ENCODE data around the gene DENND11. TPM values are rescaled to one million over a fixed set of nuclear protein-coding genes. Genes with fewer than 3 reads are reported as not detected.

Gene DENND11
- total RNA-seq, 4 donors from 2014 or later, result 34.1 to 57.5 (median 45.3) TPM

GRCh38 chr7:141709318-141709717 is 7.4 kb upstream of the DENND11 start:
- WGBS, 2 donors, result 88 to 93% methylated on average over 2 of the region's 2 CpGs
- intact Hi-C loops (cut with DNase I), result no loop called here
- Histone ChIP-seq H3K4me1 (no peaks in the 10 kb centered on the region), H3K9me3 (no peaks in the 10 kb centered on the region), H3K4me3 (replicated peaks in 1 of 3) (no peak overlapping the region), H3K27ac (no peak overlapping the region), H3K36me3 (no peaks in the 10 kb centered on the region), H3K27me3 (no peaks in the 10 kb centered on the region)
- no peak for TF ChIP-seq POLR2A (IDR thresholded peaks at IDR 0.05)
- TF ChIP-seq CTCF (IDR thresholded peaks at IDR 0.05), result no peak
- no peak for DNase-seq

GRCh38 chr7:141708351-141708750 is 6.4 kb upstream of the DENND11 start, which contains the start of gene WEE2:
Gene WEE2 (plus strand): TSS chr7:141708353. CDS start chr7:141708759, 406 bp downstream.
- Histone ChIP-seq H3K4me3 (replicated peaks in 1 of 3) (no peak within 1 kb of the TSS), H3K27me3 (no peaks in the 10 kb centered on the region), H3K36me3 (no peaks in the 10 kb centered on the region), H3K27ac (no peak within 1 kb of the TSS), H3K4me1 (no peaks in the 10 kb centered on the region), H3K9me3 (no peaks in the 10 kb centered on the region)
- TF ChIP-seq CTCF (IDR thresholded peaks at IDR 0.05) (no peak), POLR2A (IDR thresholded peaks at IDR 0.05) (no peak)
- intact Hi-C loops (cut with DNase I), result no loop called here
- DNase-seq, result no peak
- 83 to 90% methylated on average over 6 of the region's 6 CpGs for WGBS, 2 donors

GRCh38 chr7:141706239-141707064 is 4.5 kb upstream of the DENND11 start:
- TF ChIP-seq POLR2A (IDR thresholded peaks at IDR 0.05), result no peak
- TF ChIP-seq CTCF (IDR thresholded peaks at IDR 0.05), result no peak
- DNase-seq, result no peak
- intact Hi-C loops (cut with DNase I), result no loop called here
- H3K4me1 ChIP-seq, result peaks cover 0 to 7% of the 10 kb centered on the region in 2 donors
- H3K27ac ChIP-seq, result no peak overlapping the region
- no peaks in the 10 kb centered on the region for H3K27me3 ChIP-seq
- H3K36me3 ChIP-seq, result no peaks in the 10 kb centered on the region
- H3K4me3 ChIP-seq (replicated peaks in 1 of 3), result no peak overlapping the region
- H3K9me3 ChIP-seq, result no peaks in the 10 kb centered on the region
- 95 to 96% methylated on average over 1 of the region's 1 CpG for WGBS, 2 donors

- no peak for DNase-seq
- Histone ChIP-seq H3K4me1 (peaks cover 6 to 12% of the 10 kb centered on the region in 2 donors), H3K36me3 (no peaks in the 10 kb centered on the region), H3K9me3 (no peaks in the 10 kb centered on the region), H3K27me3 (no peaks in the 10 kb centered on the region), H3K27ac (no peak overlapping the region), H3K4me3 (replicated peaks in 1 of 3) (no peak overlapping the region)
- intact Hi-C loops (cut with DNase I), result loop anchor here (5.0 kb wide), 1 partner anchor 37 kb away; no protein-coding TSS in a partner anchor
- WGBS, 2 donors, result 86 to 88% methylated on average over 5 of the region's 5 CpGs
- no peak for TF ChIP-seq CTCF (IDR thresholded peaks at IDR 0.05)
- TF ChIP-seq POLR2A (IDR thresholded peaks at IDR 0.05), result no peak
Measured at GRCh38 chr7:141704741-141705140, 2.8 kb upstream of the DENND11 start.

GRCh38 chr7:141704112-141704511 is 2.1 kb upstream of the DENND11 start:
- H3K27ac ChIP-seq, result no peak overlapping the region
- WGBS, 2 donors, result 68 to 81% methylated on average over 3 of the region's 3 CpGs
- H3K4me3 ChIP-seq (replicated peaks in 1 of 3), result no peak overlapping the region
- intact Hi-C loops (cut with DNase I), result loop anchor here (5.0 kb wide), 1 partner anchor 37 kb away; no protein-coding TSS in a partner anchor
- H3K9me3 ChIP-seq, result no peaks in the 10 kb centered on the region
- peaks cover 6 to 12% of the 10 kb centered on the region in 2 donors for H3K4me1 ChIP-seq
- TF ChIP-seq POLR2A (IDR thresholded peaks at IDR 0.05), result no peak
- TF ChIP-seq CTCF (IDR thresholded peaks at IDR 0.05), result no peak
- H3K27me3 ChIP-seq, result no peaks in the 10 kb centered on the region
- H3K36me3 ChIP-seq, result no peaks in the 10 kb centered on the region
- no peak for DNase-seq
